T-helper 2 cell treated with Interferon-gamma antibody and Interleukin-4, amounts not matched to agents 5 μg/mL and 100 μg/mL, for 36 hours (primary cell): ENCODE data around the gene DCDC1.
A peak's percentile ranks its signal among the peaks of the same experiment; 100 is the strongest.

Source experiments
- DNase-seq: peaks from one replicate; pipeline ENCODE4 v3.0.0; 2021; ENCODE audit warnings: low spot score
- H3K27ac Mint-ChIP-seq: one replicate; pipeline ENCODE4 v1.8.0; 2021; ENCODE audit warnings: mild to moderate bottlenecking, mixed read lengths
- H3K27me3 Mint-ChIP-seq: one replicate; pipeline ENCODE4 v1.8.0; 2021; ENCODE audit warnings: low read depth, mixed read lengths
- H3K36me3 Mint-ChIP-seq: one replicate; pipeline ENCODE4 v1.8.0; 2021; ENCODE audit warnings: low read depth, mixed read lengths
- H3K4me1 Mint-ChIP-seq: one replicate; pipeline ENCODE4 v1.8.0; 2021; ENCODE audit warnings: low read depth, mixed read lengths
- H3K4me3 Mint-ChIP-seq: one replicate; pipeline ENCODE4 v1.8.0; 2022; ENCODE audit warnings: mild to moderate bottlenecking, moderate library complexity, mixed read lengths
- H3K9me3 Mint-ChIP-seq: one replicate; pipeline ENCODE4 v1.8.0; 2021; ENCODE audit warnings: mixed read lengths

The DCDC1 gene

GRCh38 chr11:31369348-31370329, at the start of gene DCDC1, which contains the start of gene DNAJC24:
TSS of gene DCDC1 (minus strand) at chr11:31369739. CDS start at chr11:31328280, 41,459 bp downstream.
TSS of gene DNAJC24 (plus strand) at chr11:31369860. CDS start at chr11:31370749, 889 bp downstream.
- Mint-ChIP-seq H3K27me3 (peaks cover 16% of the 10 kb centered on the region), H3K4me3 (peak within 1 kb of the TSS; percentile 90), H3K27ac (peak within 1 kb of the TSS; percentile 93), H3K9me3 (no peaks in the 10 kb centered on the region), H3K36me3 (no peaks in the 10 kb centered on the region), H3K4me1 (peaks cover 27% of the 10 kb centered on the region)
- peak; percentile 91 for DNase-seq

DNA sequence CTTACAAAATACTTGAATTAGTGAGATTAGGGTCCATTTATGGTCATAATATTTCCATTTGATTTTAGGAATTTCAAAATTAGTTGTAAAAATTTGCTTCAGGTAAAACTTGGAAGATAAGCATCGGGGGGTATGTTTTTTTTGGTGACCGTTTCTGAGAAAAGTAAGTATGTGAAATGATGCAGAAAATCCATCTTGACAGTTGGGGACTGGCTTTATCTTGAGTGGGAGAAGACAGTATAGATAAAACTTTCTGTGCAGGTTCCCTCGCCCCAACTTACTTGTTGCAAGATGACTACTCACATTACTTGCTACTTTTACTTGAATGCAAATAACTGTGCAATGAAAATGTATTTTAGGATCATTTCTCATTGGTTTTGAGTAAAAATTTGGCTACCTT, 49.6 kb upstream of the DCDC1 start:
- Mint-ChIP-seq H3K4me3 (no peak overlapping the region), H3K36me3 (no peaks in the 10 kb centered on the region), H3K9me3 (no peaks in the 10 kb centered on the region), H3K27ac (no peak overlapping the region), H3K27me3 (no peaks in the 10 kb centered on the region), H3K4me1 (no peaks in the 10 kb centered on the region)
- DNase-seq, result no peak

GRCh38 chr11:31417816-31418215, 48.3 kb upstream of the DCDC1 start:
- no peak overlapping the region for H3K27ac Mint-ChIP-seq
- no peaks in the 10 kb centered on the region for H3K27me3 Mint-ChIP-seq
- DNase-seq, result no peak
- no peaks in the 10 kb centered on the region for H3K9me3 Mint-ChIP-seq
- H3K4me1 Mint-ChIP-seq, result no peaks in the 10 kb centered on the region
- H3K36me3 Mint-ChIP-seq, result no peaks in the 10 kb centered on the region
- H3K4me3 Mint-ChIP-seq, result no peak overlapping the region

DNA sequence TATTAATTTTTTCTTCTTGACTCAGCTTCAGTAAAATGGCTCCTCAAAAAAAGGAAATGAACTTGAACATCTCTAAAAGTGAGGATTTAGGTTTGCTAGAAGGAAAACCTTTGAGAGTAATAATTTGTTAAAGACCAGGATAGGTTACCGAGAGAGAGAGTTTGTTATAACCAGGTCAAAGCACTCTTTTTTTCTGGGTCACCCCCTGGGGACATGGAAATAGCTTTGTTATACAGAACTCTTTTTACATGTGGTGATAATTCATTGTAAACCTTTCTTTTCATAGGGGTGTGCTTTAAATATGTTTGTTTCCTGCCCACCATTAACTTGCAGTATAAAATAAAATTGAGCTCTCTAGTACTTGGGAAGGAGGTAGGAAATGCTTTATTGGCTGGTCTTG, 47.8 kb upstream of the DCDC1 start:
- Mint-ChIP-seq H3K9me3 (no peaks in the 10 kb centered on the region), H3K4me1 (no peaks in the 10 kb centered on the region), H3K36me3 (no peaks in the 10 kb centered on the region), H3K4me3 (no peak overlapping the region), H3K27ac (no peak overlapping the region), H3K27me3 (no peaks in the 10 kb centered on the region)
- DNase-seq, result no peak

DNA sequence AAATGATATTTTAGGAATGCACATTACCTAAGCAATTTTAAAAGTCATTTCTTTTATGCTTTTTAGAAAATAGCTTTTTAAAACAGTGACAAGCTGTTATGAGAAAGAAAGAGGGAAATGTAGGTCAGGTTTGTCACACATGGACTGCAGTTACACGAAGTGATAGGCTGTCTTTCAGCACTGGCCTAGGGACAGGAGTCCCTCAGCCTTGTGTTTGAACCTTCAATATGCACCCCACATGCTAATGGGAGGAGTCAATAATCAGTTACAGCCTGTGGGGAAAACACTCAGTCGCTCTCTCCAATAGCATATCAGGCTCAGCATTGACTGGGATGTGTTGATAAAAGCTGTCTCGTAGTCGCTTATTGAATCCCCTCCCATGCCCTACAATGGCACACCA, 45.9 kb upstream of the DCDC1 start:
- DNase-seq, result no peak
- no peak overlapping the region for H3K27ac Mint-ChIP-seq
- no peaks in the 10 kb centered on the region for H3K9me3 Mint-ChIP-seq
- H3K4me3 Mint-ChIP-seq, result no peak overlapping the region
- H3K36me3 Mint-ChIP-seq, result no peaks in the 10 kb centered on the region
- no peaks in the 10 kb centered on the region for H3K27me3 Mint-ChIP-seq
- no peaks in the 10 kb centered on the region for H3K4me1 Mint-ChIP-seq

DNA sequence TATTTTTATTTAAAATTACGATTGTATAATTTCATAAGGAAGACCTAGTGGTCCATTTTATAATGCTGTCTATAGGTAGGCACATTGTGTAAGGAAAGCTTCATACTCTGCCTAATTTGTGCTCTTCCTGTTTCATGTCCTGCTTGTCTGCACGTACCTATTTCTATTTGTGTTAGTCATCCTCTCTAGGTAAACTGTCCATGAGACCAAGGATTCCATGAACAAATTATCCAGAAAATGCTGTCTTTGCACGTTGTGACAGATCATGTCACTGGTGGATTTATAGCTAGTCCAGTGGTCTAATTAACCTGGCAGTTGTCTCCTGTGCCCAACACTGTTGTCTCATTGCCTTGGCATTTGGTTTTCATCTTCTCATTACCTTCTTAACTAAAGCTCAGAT, 44.8 kb upstream of the DCDC1 start:
- Mint-ChIP-seq H3K4me1 (no peaks in the 10 kb centered on the region), H3K27ac (no peak overlapping the region), H3K9me3 (no peaks in the 10 kb centered on the region), H3K27me3 (no peaks in the 10 kb centered on the region), H3K36me3 (no peaks in the 10 kb centered on the region), H3K4me3 (no peak overlapping the region)
- DNase-seq, result no peak

GRCh38 chr11:31412946-31413345, 43.4 kb upstream of the DCDC1 start:
- Mint-ChIP-seq H3K27ac (no peak overlapping the region), H3K4me1 (no peaks in the 10 kb centered on the region), H3K36me3 (no peaks in the 10 kb centered on the region), H3K9me3 (no peaks in the 10 kb centered on the region), H3K4me3 (no peak overlapping the region), H3K27me3 (no peaks in the 10 kb centered on the region)
- no peak for DNase-seq

DNA sequence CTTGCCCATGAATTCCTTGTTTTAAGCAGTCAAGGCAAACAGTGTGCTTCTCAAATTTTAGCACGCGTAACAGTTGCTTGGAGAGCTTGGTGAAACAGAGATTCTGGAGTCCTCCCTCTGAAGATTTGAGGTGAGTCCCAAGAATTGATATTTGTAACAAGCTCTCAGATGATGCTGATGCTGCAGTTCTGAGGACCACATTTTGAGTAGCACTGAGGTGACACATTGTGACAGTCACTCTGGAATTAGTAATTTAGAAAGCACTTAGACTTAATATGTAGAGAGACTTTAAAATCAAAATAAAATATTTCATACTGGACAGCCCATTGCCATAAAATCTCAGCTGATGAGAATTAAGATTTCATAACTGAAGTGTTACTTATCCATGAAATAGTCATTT, 38.7 kb upstream of the DCDC1 start:
- Mint-ChIP-seq H3K9me3 (no peaks in the 10 kb centered on the region), H3K27ac (no peak overlapping the region), H3K4me1 (no peaks in the 10 kb centered on the region), H3K27me3 (no peaks in the 10 kb centered on the region), H3K36me3 (no peaks in the 10 kb centered on the region), H3K4me3 (no peak overlapping the region)
- no peak for DNase-seq

DNA sequence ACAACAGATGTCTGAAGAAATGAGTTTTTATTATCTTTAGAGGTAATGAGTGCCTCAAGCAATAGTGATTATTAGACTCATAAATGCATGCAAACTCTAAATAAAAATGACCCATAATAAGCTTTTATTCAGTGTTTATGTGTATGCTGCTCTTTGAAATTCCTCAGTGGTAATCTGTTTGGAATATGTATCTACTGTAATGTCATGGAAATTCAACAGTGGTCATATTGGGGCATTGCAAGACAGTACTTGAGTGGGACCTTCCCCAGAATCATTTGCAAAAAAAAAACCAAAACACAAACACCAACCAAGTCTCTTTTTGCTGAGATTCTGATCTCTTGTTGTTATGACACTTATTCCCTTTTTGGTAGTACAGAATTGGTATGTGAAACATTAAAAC, 35.1 kb upstream of the DCDC1 start:
- Mint-ChIP-seq H3K4me1 (no peaks in the 10 kb centered on the region), H3K9me3 (no peaks in the 10 kb centered on the region), H3K36me3 (peaks cover 3% of the 10 kb centered on the region), H3K27me3 (no peaks in the 10 kb centered on the region), H3K4me3 (no peak overlapping the region), H3K27ac (no peak overlapping the region)
- DNase-seq, result no peak

GRCh38 chr11:31397239-31397834, 27.8 kb upstream of the DCDC1 start:
- H3K27me3 Mint-ChIP-seq, result no peaks in the 10 kb centered on the region
- H3K4me1 Mint-ChIP-seq, result no peaks in the 10 kb centered on the region
- H3K27ac Mint-ChIP-seq, result no peak overlapping the region
- DNase-seq, result no peak
- H3K9me3 Mint-ChIP-seq, result no peaks in the 10 kb centered on the region
- no peak overlapping the region for H3K4me3 Mint-ChIP-seq
- peaks cover 3% of the 10 kb centered on the region for H3K36me3 Mint-ChIP-seq

GRCh38 chr11:31387379-31387778, 17.8 kb upstream of the DCDC1 start:
- H3K4me1 Mint-ChIP-seq, result peaks cover 1% of the 10 kb centered on the region
- H3K36me3 Mint-ChIP-seq, result peaks cover 1% of the 10 kb centered on the region
- H3K4me3 Mint-ChIP-seq, result no peak overlapping the region
- DNase-seq, result no peak
- H3K27me3 Mint-ChIP-seq, result no peaks in the 10 kb centered on the region
- H3K27ac Mint-ChIP-seq, result no peak overlapping the region
- H3K9me3 Mint-ChIP-seq, result no peaks in the 10 kb centered on the region

DNA sequence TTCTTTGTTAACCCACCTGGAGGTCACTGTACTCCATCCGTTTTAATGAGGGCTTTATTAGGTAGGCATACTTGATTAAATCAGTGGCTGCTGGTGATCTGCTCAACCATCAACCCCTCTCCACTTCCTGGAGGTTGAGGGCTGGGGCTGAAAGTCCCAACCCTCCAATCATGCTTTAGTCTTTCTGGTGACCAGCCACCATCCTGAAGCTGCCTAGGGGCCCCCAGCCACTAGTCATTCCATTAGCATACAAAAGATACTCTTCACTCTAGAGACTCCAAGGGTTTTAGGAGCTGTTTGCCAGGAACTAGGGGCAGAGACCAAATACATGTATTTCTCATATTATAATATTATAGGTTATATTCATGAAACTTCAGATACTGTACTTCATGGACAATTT, 13.6 kb upstream of the DCDC1 start:
- H3K9me3 Mint-ChIP-seq, result no peaks in the 10 kb centered on the region
- H3K4me1 Mint-ChIP-seq, result no peaks in the 10 kb centered on the region
- peaks cover 1% of the 10 kb centered on the region for H3K36me3 Mint-ChIP-seq
- H3K27ac Mint-ChIP-seq, result no peak overlapping the region
- no peaks in the 10 kb centered on the region for H3K27me3 Mint-ChIP-seq
- no peak overlapping the region for H3K4me3 Mint-ChIP-seq
- DNase-seq, result no peak

- no peaks in the 10 kb centered on the region for H3K9me3 Mint-ChIP-seq
- DNase-seq, result no peak
- H3K4me1 Mint-ChIP-seq, result peaks cover 9% of the 10 kb centered on the region
- H3K27me3 Mint-ChIP-seq, result no peaks in the 10 kb centered on the region
- H3K27ac Mint-ChIP-seq, result no peak overlapping the region
- no peaks in the 10 kb centered on the region for H3K36me3 Mint-ChIP-seq
- no peak overlapping the region for H3K4me3 Mint-ChIP-seq
Measured at GRCh38 chr11:31375879-31376278, 6.3 kb upstream of the DCDC1 start.

GRCh38 chr11:31366795-31367194, 2.7 kb downstream of the DCDC1 start:
- H3K27me3 Mint-ChIP-seq, result peaks cover 28% of the 10 kb centered on the region
- no peak for DNase-seq
- H3K27ac Mint-ChIP-seq, result no peak overlapping the region
- H3K4me3 Mint-ChIP-seq, result peak overlapping the region; percentile 5
- no peaks in the 10 kb centered on the region for H3K9me3 Mint-ChIP-seq
- peaks cover 28% of the 10 kb centered on the region for H3K4me1 Mint-ChIP-seq
- H3K36me3 Mint-ChIP-seq, result no peaks in the 10 kb centered on the region
